ENCODE measurements around the gene ALX3. TPM values are rescaled to one million over a fixed set of nuclear protein-coding genes. Genes with fewer than 3 reads are reported as not detected.
"Not testable (repeated sequence)": the region's sequence is repeated elsewhere in the genome, so short reads cannot be mapped to it uniquely, and the experiment has no call there.

Gene ALX3
- total RNA-seq, 1 donor from 2014 or later, result not detected

DNA sequence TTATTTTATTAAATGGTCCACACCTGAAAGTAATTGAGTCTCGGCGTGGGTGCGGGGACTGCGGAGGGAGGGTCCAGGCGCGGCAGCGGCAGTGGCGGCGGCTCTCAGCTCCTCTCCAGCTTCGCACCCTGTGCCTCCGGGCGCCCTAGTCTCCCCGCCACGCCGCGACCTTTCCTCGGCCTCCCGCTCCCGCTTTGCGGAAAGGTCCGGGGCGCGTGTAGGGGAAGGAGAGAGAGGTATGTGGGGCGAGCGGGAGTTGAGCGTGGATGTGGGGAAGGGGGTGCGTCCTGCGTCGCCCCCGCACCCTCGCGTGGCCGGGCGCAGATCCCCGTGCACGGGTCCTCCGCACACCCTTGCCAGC lies 13.4 kb upstream of the ALX3 start:
- H3K27me3 ChIP-seq (ENCODE audit: control insufficient read depth, insufficient read depth, low read length), result peaks cover 45% of the 10 kb centered on the region
- H3K36me3 ChIP-seq (ENCODE audit: control insufficient read depth, insufficient read depth, low read length), result no peaks in the 10 kb centered on the region
- TF ChIP-seq, protein P1, sequence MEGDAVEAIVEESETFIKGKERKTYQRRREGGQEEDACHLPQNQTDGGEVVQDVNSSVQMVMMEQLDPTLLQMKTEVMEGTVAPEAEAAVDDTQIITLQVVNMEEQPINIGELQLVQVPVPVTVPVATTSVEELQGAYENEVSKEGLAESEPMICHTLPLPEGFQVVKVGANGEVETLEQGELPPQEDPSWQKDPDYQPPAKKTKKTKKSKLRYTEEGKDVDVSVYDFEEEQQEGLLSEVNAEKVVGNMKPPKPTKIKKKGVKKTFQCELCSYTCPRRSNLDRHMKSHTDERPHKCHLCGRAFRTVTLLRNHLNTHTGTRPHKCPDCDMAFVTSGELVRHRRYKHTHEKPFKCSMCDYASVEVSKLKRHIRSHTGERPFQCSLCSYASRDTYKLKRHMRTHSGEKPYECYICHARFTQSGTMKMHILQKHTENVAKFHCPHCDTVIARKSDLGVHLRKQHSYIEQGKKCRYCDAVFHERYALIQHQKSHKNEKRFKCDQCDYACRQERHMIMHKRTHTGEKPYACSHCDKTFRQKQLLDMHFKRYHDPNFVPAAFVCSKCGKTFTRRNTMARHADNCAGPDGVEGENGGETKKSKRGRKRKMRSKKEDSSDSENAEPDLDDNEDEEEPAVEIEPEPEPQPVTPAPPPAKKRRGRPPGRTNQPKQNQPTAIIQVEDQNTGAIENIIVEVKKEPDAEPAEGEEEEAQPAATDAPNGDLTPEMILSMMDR (IDR thresholded peaks at IDR 0.05; ENCODE audit: insufficient read depth, low read length, severe bottlenecking), result no peak
- FAIRE-seq, result no peak
- no peak overlapping the region for H3K4me3 ChIP-seq (ENCODE audit: low read depth, low read length)
- DNase-seq (ENCODE audit: low read depth), result no peak

DNA sequence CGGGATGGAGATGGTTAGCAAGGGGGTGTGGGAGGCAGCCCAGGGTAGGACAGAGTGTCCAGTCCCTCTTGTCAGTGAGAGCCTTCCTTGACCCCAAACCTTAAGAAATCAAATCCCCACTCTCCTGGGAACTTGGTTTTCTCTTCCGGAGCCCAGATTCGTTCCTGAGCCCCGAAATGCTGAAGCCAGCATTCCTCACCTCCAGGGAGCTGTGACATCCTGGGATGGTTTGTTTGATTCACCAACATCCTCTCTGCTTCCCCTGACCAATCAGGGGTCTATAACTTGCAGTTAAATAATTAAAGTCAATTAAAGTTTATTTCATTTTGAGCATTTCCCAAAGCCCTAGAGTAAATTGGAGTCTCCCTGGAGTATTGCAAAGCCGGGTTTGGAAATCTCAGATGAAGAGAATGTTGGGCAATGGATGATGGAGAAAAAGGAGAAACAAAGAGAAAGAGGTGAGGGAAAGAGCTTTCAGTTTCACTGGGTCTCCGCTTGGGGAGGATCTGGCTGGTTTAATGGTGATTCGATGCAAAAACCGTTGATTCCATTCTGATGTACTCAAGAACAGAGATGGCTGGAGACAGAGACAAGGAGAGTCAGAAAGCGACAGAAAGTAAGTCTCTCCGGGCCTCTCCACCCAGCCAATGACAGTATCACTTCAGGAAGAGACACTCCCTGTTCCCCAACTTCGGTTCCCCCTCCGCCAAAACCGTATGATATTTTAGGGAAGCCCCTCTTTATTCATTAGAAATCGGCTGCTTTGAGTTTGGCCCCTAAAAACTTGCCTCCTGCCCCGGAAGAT lies 12.8 kb upstream of the ALX3 start:
- DNase-seq (ENCODE audit: low read depth), result no peak
- H3K4me3 ChIP-seq (ENCODE audit: low read depth, low read length), result no peak overlapping the region
- TF ChIP-seq, protein P1 (IDR thresholded peaks at IDR 0.05; ENCODE audit: insufficient read depth, low read length, severe bottlenecking), result no peak
- FAIRE-seq, result no peak
- H3K36me3 ChIP-seq (ENCODE audit: control insufficient read depth, insufficient read depth, low read length), result no peaks in the 10 kb centered on the region
- H3K27me3 ChIP-seq (ENCODE audit: control insufficient read depth, insufficient read depth, low read length), result peaks cover 45% of the 10 kb centered on the region

DNA sequence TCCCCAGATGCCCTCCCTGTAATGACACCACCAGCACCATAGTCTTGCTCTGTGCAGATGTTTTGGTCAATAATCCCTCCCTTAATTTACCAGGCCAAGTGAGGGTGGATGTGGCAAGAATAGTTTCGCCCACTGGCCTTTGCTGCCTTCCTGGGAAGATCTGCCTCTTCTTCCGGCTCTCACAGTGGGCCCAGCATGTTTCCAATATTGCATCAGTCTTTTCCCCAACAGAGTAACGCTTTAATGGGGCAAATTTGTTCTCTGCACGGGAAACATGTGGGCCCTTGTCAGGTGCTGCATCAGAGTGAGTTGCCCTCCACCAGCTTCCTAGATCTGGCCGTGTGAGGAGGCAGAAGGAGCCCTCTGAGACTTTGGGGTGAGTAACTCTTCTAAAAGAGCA lies 12.0 kb upstream of the ALX3 start:
- no peak overlapping the region for H3K4me3 ChIP-seq (ENCODE audit: low read depth, low read length)
- H3K27me3 ChIP-seq (ENCODE audit: control insufficient read depth, insufficient read depth, low read length), result peaks cover 43% of the 10 kb centered on the region
- no peak for FAIRE-seq
- no peak for DNase-seq (ENCODE audit: low read depth)
- no peaks in the 10 kb centered on the region for H3K36me3 ChIP-seq (ENCODE audit: control insufficient read depth, insufficient read depth, low read length)
- TF ChIP-seq, protein P1 (IDR thresholded peaks at IDR 0.05; ENCODE audit: insufficient read depth, low read length, severe bottlenecking), result no peak

DNA sequence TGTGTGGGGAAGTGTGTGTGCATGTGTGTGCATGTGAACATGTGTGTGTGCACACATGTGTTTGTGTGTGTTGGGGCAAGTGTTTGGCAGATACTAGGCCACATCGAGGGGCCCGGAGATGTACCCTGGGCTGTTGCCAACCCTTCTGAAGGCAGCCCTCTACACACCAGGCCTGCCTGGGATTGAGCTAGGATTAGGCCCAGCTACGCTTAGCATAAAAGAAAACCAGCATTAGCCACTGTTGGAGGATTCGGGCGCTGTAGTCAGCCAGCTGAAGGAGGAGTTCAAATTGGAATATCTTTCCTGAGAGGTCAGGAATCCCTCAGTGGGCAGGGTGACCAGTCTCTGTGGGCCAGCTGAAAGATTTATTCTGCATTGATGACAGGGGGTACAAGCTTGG lies 10.6 kb upstream of the ALX3 start:
- Histone ChIP-seq H3K27me3 (ENCODE audit: control insufficient read depth, insufficient read depth, low read length) (peaks cover 37% of the 10 kb centered on the region), H3K36me3 (ENCODE audit: control insufficient read depth, insufficient read depth, low read length) (no peaks in the 10 kb centered on the region), H3K4me3 (ENCODE audit: low read depth, low read length) (no peak overlapping the region)
- DNase-seq (ENCODE audit: low read depth), result no peak
- TF ChIP-seq, protein P1 (IDR thresholded peaks at IDR 0.05; ENCODE audit: insufficient read depth, low read length, severe bottlenecking), result no peak
- no peak for FAIRE-seq

DNA sequence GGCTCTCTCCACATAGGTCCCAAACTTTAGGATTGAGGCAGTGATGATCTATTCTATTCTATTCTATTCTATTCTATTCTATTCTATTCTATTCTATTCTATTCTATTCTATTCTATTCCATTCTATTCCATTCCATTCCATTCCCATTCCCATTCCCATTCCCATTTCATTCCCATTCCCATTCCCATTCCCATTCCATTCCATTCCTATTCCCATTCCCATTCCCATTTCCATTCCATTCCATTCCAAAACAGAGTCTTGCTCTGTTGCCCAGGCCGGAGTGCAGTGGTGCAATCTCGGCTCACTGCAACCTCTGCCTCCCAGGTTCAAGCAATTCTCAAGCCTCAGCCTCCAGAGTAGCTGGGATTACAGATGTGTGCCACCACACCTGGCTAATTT lies 9.5 kb upstream of the ALX3 start:
- not testable (repeated sequence) for FAIRE-seq; H3K36me3 ChIP-seq (ENCODE audit: control insufficient read depth, insufficient read depth, low read length); H3K4me3 ChIP-seq (ENCODE audit: low read depth, low read length); DNase-seq (ENCODE audit: low read depth)
- peaks cover 29% of the 10 kb centered on the region for H3K27me3 ChIP-seq (ENCODE audit: control insufficient read depth, insufficient read depth, low read length)

DNA sequence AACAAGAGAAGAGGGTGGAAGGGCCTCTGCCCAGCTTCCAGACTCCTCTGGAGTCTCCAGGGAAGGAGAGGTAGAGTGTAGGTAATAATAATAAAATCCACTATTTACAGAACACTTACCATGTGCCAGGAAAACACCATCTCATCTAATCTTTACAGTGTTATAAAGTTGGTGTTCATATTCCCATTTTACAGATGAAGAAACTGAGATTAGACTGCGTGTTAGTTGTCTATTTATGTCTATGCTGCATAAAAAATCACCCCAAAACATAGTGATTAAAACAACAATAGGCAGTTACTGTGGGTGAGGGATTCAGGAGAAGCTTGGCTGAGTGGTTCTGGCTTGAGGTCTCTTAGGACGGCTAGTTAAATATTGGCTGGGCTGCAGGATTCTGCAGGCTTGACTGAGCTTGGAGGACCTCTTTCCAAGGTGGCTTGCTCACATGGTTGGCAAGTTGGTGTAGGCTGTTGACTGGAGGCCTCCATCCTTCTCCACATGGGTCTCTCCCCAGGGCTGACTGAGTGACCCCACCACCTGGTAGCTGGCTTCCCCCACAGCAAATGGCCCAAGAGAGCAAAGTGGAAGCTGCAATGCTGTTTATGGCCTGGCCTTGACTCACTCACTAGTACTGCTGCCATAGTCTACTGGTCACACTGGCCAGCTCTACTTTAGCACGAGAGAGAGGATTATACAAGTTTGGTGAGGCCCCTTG lies 6.5 kb upstream of the ALX3 start:
- Histone ChIP-seq H3K4me3 (ENCODE audit: low read depth, low read length) (no peak overlapping the region), H3K36me3 (ENCODE audit: control insufficient read depth, insufficient read depth, low read length) (no peaks in the 10 kb centered on the region), H3K27me3 (ENCODE audit: control insufficient read depth, insufficient read depth, low read length) (peaks cover 5% of the 10 kb centered on the region)
- TF ChIP-seq, protein P1 (IDR thresholded peaks at IDR 0.05; ENCODE audit: insufficient read depth, low read length, severe bottlenecking), result no peak
- FAIRE-seq, result no peak
- no peak for DNase-seq (ENCODE audit: low read depth)
